IPS DF 4.7 (cell line): ENCODE results near the gene DERA.
"Not testable (repeated sequence)": the region's sequence is repeated elsewhere in the genome, so short reads cannot be mapped to it uniquely, and the experiment has no call there.

Experiments
- DNase-seq: peaks from one replicate; pipeline ENCODE4 v3.0.0-alpha.2; 2013; ENCODE audit warnings: low spot score; ENCODE audit errors: extremely low read depth

DERA gene

GRCh38 chr12:15962760-15963159 is 51.6 kb downstream of the DERA start:
- no peak for DNase-seq

DNA sequence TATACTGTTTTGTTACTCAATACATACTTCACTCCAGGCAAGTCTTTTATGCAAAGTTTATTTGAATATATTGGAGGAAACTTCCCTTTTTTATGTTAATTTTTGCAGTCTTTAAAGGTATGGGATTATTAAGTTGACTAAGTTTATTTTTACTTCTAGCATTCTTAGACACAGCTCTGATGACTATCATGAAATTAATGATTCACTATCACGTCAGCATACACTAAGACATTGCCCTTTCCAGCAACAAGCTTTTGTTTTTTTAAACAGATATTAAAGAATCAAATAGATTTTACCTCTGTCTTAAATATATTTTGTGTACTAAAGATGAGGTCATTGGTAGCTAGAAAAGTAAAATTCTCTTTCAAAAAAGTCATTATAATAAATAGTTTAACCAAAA is 52.1 kb downstream of the DERA start:
- DNase-seq, result no peak

DNA sequence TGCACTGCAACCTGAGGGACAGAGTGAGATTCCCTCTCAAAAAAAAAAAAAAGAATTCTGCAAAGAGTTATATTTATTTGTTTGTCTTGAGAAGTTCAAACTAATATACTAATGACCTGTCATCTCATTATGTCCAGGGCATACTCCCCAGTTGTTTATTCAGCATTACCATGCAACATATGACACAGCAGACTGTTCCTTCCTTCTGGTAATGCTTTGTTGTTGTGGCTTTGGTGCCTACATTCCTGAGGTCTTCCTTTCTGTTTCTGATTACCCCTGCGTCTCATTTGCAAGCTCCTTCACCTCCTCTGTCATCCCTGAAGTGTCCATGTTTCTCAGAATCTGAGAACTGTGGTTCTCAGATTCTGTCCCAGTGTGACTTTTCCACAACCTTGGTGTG is 55.3 kb downstream of the DERA start:
- no peak for DNase-seq

DNA sequence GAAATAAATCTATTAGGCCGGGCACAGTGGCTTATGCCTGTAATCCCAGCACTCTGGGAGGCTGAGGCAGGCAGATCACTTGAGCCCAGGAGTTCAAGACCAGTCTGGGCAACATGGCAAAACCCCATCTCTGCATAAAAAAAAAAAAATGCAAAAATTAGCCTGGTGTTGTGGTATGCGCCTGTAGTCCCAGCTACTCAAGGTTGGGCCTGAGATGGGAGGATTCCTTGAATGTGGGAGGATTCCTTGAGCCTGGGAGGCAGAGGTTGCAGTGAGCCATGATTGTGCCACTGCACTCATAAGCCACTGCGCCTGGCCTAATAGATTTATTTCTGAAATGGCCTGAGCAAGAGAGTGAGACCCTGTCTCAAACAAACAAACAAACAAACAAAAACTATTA is 55.9 kb downstream of the DERA start:
- not testable (repeated sequence) for DNase-seq

GRCh38 chr12:15971211-15971610 is 60.1 kb downstream of the DERA start:
- DNase-seq, result no peak

GRCh38 chr12:15972894-15973293 is 61.8 kb downstream of the DERA start:
- DNase-seq, result no peak

DNA sequence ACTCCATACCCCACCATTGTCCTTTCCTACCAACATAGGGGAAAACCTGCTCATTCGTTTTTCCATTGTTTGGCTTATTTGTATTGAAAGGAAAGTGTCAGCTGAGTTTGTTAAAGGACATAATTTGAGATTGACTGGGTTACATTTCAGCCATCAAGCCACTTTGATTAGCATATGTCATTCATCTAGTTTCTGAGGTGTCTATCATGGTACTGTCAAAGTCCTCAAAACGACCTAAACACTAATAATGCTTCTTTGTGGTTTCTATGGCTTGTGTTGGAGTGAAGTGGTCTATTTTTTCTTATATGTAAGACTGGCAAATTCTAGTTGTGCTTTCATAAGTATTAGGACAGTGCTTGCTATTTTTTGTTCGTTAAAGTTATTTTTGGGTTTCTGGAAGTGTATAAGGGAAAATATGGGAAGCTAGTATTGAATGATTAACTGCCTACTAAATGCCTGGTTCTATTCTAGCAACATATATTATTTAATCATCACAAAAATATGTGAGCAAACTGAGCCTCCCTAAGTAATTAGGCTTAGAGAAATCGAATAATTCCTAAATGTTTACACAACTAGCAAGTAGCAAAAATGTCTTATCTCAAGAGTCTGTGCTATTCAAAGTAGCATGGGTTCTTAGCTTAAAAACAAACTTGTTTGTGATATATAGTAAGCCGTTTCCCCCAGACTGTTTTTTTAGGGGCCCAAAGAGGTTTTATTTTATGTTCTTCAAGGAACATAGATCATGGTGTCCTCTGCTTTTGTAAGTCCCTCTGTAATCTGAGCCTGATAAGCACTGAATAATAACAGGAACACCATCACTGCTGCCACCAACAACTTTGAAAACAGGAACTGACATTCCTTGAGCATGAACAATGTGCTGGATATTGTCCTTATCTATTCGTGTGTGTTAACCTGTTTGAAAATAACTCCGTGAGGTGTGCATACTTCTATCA is 67.1 kb downstream of the DERA start:
- no peak for DNase-seq

- DNase-seq, result no peak
These were observed 68.3 kb downstream of the DERA start for GRCh38 chr12:15979096-15980092.

DNA sequence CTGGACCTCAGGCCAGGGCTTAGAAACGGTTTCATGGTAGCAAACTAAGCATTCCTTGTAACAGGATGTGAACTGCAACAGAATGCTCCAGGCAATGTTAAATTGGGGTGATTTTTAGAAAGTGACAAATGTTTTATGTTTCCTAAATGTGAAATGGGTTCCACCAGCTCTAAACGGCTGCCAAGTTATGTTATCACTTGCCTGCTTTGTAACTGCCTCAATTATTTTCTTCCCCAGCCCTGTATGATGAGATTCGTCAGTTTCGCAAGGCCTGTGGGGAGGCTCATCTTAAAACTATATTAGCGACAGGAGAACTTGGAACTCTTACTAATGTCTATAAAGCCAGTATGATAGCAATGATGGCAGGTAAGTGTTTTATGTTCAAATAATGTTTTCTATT is 70.9 kb downstream of the DERA start:
- no peak for DNase-seq

DNA sequence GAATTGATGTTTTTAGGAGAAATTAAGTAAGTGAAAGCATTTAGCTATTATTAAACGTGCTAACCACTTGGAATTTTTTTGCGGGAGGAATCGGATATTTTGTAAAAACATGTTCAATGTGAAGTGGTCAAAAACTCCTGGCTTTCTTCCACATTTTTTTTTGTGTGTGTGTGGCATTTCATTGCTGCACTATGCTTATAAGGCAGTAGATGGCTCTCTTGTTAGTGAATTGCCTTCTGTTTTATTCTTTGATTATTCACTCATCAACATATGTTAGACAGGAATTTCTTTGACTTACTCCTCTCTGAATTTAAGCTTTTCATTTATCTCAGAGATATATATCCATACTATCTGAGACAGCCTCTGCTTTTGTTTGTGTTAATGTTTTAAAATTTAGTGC is 71.3 kb downstream of the DERA start:
- DNase-seq, result no peak

DNA sequence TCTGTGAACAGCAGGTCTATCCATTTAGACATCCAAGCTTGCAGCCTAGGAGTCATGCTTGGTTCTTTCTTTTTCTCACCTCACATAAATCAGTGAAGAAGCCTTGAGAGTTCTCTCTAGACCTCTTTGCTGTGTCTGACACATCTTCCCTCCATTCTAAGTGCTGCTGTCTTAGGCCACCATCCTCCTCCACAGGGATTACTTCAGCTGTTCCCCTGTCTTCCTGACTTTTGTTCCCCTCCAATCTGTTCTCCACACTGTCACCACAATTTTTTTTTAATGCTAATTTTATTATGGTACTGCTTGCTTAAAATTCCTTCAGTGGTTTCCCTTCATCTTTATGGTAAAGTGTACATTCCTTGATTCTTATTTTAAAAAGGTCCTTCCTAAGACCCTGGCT is 71.8 kb downstream of the DERA start:
- DNase-seq, result no peak

DNA sequence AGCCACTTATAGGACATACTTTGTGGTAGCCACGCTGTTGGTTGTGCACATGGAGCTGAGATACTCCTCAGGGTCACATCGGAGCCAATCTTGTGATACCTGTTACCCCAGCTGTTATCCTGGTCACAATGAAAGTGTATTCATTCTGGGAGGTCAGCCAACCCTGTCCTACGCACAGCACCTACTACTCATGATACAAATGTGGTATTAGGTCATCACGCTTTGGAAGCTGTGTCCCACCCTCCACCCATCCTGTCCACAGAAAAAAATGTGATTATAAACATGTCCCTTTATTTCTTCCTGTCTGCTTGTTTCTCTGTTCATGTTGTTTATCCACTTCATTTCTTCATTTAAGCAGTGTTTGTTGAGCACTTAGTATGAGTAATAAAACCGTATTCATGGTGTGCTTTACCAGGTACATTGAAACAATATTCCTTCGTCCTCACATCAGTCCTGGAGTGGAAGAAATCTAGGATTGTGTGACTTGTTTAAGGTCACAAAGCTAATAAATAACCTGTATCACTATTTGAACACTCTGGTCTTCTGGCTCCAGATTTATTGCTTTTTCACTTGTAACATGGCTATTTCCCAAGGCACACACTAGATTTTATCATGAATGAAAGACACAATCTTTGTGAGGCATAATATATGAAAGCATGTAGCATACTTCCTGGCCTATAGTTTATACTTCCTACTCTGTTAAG is 73.1 kb downstream of the DERA start:
- DNase-seq, result no peak

DNA sequence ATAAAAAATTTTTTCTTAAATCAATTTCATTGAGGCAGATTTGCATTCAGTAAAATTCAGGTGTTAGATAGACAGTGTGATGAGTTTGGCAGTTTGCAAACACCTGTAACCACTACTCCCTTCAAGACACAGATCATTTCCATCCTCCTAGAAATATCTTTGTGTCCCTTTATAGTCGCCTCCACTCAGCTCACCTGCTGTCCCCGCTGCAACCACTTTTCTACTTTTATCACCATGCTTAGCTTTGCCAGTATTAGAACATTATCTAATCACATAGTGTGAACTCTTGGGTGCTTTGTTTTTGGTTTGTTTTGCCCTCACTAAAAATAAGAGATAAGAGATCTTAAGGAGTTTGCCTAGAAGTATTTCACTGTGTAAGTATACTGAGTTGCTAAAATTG is 73.8 kb downstream of the DERA start:
- no peak for DNase-seq

GRCh38 chr12:15987696-15988095 is 76.6 kb downstream of the DERA start:
- no peak for DNase-seq

DNA sequence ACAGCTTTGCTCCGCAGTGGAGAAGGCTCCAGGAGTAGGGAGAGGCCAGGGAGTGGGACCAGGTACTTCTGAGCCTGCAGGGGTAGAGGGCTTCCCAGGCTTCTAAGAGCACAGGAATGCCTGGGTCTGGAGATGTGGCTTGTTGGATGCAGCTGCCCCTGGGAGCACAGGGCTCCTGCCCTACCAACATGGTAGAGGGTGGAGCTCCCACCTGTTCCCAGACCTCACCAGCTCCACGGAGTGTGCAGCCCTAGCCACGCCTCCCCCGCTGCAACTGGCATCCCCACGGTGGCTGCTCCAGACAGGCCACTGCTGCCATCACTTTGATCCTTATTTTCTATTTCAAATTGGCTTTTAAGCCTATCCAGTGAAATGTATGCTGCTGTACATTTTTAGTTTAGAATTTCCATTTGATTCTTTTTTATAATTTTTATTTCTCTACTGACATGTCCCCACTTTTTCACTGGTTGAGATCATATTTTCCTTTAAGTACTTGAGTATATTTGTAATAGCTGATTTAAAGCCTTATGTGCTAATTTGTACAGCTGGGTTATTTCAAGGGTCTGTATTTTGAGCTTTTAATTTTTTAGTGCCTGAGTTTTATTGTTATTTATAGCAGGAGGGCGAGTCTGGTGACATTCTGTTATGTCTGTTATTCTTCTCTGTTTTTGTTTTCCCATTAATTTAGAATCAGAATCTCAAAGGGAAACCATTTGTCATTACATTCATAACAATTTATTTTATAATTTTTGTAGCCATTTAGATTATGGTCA is 78.0 kb downstream of the DERA start:
- no peak for DNase-seq

- no peak for DNase-seq
These were observed 84.7 kb downstream of the DERA start for GRCh38 chr12:15995801-15996200.

- DNase-seq, result no peak
These were observed 85.1 kb downstream of the DERA start for GRCh38 chr12:15996254-15996653.

DNA sequence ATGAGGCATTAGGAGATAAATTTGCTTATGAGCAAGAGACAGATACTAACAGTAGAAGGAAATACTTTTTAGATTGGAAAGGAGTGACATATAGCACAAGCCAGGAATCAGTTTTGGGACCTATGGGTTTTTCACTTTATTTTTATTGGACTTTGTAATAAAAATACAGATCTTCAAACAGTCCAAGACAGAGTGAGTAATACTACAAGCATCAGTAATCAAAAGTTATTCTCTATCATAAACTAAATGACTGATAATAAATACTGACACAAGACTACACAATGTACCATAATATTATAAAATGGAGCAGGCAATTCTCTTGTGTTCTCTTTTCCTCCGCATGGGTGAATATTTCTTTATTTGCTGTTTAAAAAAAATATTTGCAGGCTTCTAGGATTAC is 85.8 kb downstream of the DERA start:
- DNase-seq, result no peak

DNA sequence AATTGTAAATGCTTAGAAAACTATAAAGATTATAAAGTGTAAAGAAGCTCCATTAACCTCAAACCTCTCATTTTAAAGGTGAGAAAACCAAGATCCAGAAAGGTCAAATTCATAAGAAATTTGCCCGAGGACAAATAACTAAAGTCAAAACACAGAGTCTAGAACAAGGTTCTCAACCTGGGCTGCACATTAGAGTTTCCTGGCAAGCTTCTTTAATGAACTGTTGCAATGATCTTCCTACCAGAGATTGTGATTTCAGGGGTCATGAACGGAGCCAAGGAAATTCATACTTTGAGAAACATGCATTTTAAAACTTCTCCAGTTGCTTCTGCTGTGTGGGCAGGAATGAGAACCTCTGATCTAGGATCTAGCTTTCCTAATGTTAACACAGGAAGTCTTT is 86.8 kb downstream of the DERA start:
- DNase-seq, result no peak

DNA sequence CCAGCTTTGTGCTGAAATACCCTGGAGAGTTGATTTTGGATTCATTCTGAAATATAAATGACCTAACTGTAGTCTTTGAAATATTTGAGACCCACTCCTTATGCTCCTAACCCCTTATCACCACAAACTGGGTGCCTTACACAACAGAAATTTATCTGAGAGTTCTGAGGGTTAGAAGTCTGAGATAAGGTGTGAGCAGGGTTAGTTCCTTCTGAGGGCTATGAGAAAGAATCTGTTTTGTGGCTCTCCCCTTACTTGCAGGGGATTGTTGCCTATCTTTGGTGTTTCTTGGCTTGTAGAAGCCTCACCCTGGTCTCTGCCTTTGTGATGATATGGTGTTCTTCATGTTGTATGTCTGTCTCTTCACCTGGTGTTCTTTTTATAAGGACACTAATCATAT is 91.7 kb downstream of the DERA start:
- DNase-seq, result no peak

GRCh38 chr12:16003460-16003859 is 92.3 kb downstream of the DERA start:
- DNase-seq, result no peak
